H1 (cell line): ENCODE measurements around the gene NLN. TPM values are rescaled to one million over a fixed set of nuclear protein-coding genes. Genes with fewer than 3 reads are reported as not detected.

ENCODE experiments used
- CEBPB ChIP-seq: IDR thresholded peaks from 2 replicates; pipeline ENCODE4 v1.6.1; 2012; ENCODE audit warnings: low read depth, low read length
- RNF2 ChIP-seq: fragments of 200-900, 300-1000 bp; sonication (generic); IDR thresholded peaks from 2 replicates; pipeline ENCODE4 v1.7.1; 2016; ENCODE audit warnings: borderline replicate concordance, low read depth, mild to moderate bottlenecking, antibody characterized with exemption, low read length; ENCODE audit not compliant: poor library complexity, severe bottlenecking; ENCODE audit errors: missing control alignments
- YY1 ChIP-seq: IDR thresholded peaks from 2 replicates; pipeline ENCODE4 v1.6.1; 2011; ENCODE audit warnings: low read depth, mild to moderate bottlenecking, low read length
- polyA plus RNA-seq, 7 experiments: library from polyadenylated mRNA; depleted of rRNA in 3 of 7; stranded (reverse) in 5 of 7; unstranded in 2 of 7; fragments of >200 nt in 5 of 7; fragments of 200-250 nt in 2 of 7; gene quantifications; 1 replicate in 5 of 7; 2 replicates in 1 of 7; 4 replicates in 1 of 7; pipeline versions ENCODE4 v1.2.1 to v1.2.3, GENCODE V29; 2011 to 2013; ENCODE audit warnings: missing spikeins in 2 of 7, mixed read lengths in 2 of 7
- total RNA-seq: library from RNA; stranded (reverse); fragmentation: NEBNext Ultra II Directional; extraction: Animal tissue kit (Norgen Biotek cat#: 25700); gene quantifications from 2 replicates; pipeline ENCODE4 v1.2.1, GENCODE V29; 2021

The NLN gene
- total and polyA plus RNA-seq, 2 of the 8 experiments (the other 6 are each of a cell fraction or from before 2014, with no cell fraction given) = 46.7 to 192 TPM

GRCh38 chr5:65809817-65810531 is 88.0 kb downstream of the NLN start (continued):
- TF ChIP-seq CEBPB (no peak), RNF2 (no peak), YY1 (no peak)
